ENCODE results near the gene SUMF1. TPM values are rescaled to one million over a fixed set of nuclear protein-coding genes. Genes with fewer than 3 reads are reported as not detected.

SUMF1 gene
- total RNA-seq, 2 donors from 2014 or later: 24.3 to 29.8 TPM

- DNase-seq (ENCODE audit: low spot score): no peak
- intact Hi-C loops (cut with DNase I): no loop called here
Observed at GRCh38 chr3:4501927-4502326, 34.9 kb upstream of the SUMF1 start.

GRCh38 chr3:4501437-4501836, 34.4 kb upstream of the SUMF1 start:
- intact Hi-C loops (cut with DNase I): no loop called here

GRCh38 chr3:4498446-4498845, 31.4 kb upstream of the SUMF1 start:
- intact Hi-C loops (cut with DNase I): loop anchor here in 1 of 2 donors (10.0 kb wide), 1 partner anchor 144 kb away; no protein-coding TSS in a partner anchor
- no peak for DNase-seq (ENCODE audit: low spot score)

More at GRCh38 chr3:4501437-4501836, 34.4 kb upstream of the SUMF1 start:
- DNase-seq (ENCODE audit: low spot score): no peak

- intact Hi-C loops (cut with DNase I): loop anchor here in 1 of 2 donors (10.0 kb wide), 1 partner anchor 143 kb away; no protein-coding TSS in a partner anchor
- DNase-seq (ENCODE audit: low spot score): no peak
Observed at GRCh38 chr3:4497843-4498324, 30.8 kb upstream of the SUMF1 start.

GRCh38 chr3:4497005-4497692, 30.1 kb upstream of the SUMF1 start:
- intact Hi-C loops (cut with DNase I): loop anchor here in 1 of 2 donors (10.0 kb wide), 1 partner anchor 142 kb away; no protein-coding TSS in a partner anchor
- DNase-seq (ENCODE audit: low spot score): no peak

- intact Hi-C loops (cut with DNase I): loop anchor here in 1 of 2 donors (10.0 kb wide), 1 partner anchor 141 kb away; no protein-coding TSS in a partner anchor
- DNase-seq (ENCODE audit: low spot score): no peak
Observed at GRCh38 chr3:4496087-4496452, 29.0 kb upstream of the SUMF1 start.

GRCh38 chr3:4495294-4496086, 28.4 kb upstream of the SUMF1 start:
- intact Hi-C loops (cut with DNase I): loop anchor here in 1 of 2 donors (10.0 kb wide), 1 partner anchor 141 kb away; no protein-coding TSS in a partner anchor
- DNase-seq (ENCODE audit: low spot score): no peak

- DNase-seq (ENCODE audit: low spot score): no peak
- intact Hi-C loops (cut with DNase I): loop anchor here in 1 of 2 donors (5.0 to 10.0 kb wide), 2 partner anchors 87 to 140 kb away; no protein-coding TSS in a partner anchor
Observed at GRCh38 chr3:4494895-4495264, 27.8 kb upstream of the SUMF1 start.

- intact Hi-C loops (cut with DNase I): loop anchor here in 1 of 2 donors (5.0 to 10.0 kb wide), 2 partner anchors 88 to 139 kb away; no protein-coding TSS in a partner anchor
- no peak for DNase-seq (ENCODE audit: low spot score)
Observed at GRCh38 chr3:4493941-4494894, 27.1 kb upstream of the SUMF1 start.

GRCh38 chr3:4493014-4493940, 26.2 kb upstream of the SUMF1 start, which contains the start of gene ITPR1:
Gene ITPR1 (plus strand): TSS chr3:4493348. CDS start chr3:4516492, 23,144 bp downstream.
- intact Hi-C loops (cut with DNase I): loop anchor here in 1 of 2 donors (5.0 to 10.0 kb wide), 2 partner anchors 89 to 138 kb away; no protein-coding TSS in a partner anchor
- DNase-seq (ENCODE audit: low spot score): peak; percentile 99

GRCh38 chr3:4492208-4493013, 25.3 kb upstream of the SUMF1 start:
- intact Hi-C loops (cut with DNase I): loop anchor here in 1 of 2 donors (5.0 to 10.0 kb wide), 2 partner anchors 90 to 138 kb away; no protein-coding TSS in a partner anchor
- DNase-seq (ENCODE audit: low spot score): peak; percentile 83

- intact Hi-C loops (cut with DNase I): loop anchor here in 1 of 2 donors (5.0 to 10.0 kb wide), 2 partner anchors 90 to 137 kb away; no protein-coding TSS in a partner anchor
- DNase-seq (ENCODE audit: low spot score): no peak
Observed at GRCh38 chr3:4491855-4492207, 24.8 kb upstream of the SUMF1 start.

- intact Hi-C loops (cut with DNase I): no loop called here
- no peak for DNase-seq (ENCODE audit: low spot score)
Observed at GRCh38 chr3:4478261-4478660, 11.2 kb upstream of the SUMF1 start.

- intact Hi-C loops (cut with DNase I): loop anchor here in 1 of 2 donors (1.0 kb wide), 1 partner anchor 45 kb away; no protein-coding TSS in a partner anchor
- DNase-seq (ENCODE audit: low spot score): no peak
Observed at GRCh38 chr3:4476496-4476895, 9.4 kb upstream of the SUMF1 start.

GRCh38 chr3:4475804-4476203, 8.7 kb upstream of the SUMF1 start:
- intact Hi-C loops (cut with DNase I): loop anchor here in 1 of 2 donors (1.0 kb wide), 1 partner anchor 45 kb away; no protein-coding TSS in a partner anchor
- DNase-seq (ENCODE audit: low spot score): no peak

GRCh38 chr3:4474683-4475490, 7.8 kb upstream of the SUMF1 start:
- DNase-seq (ENCODE audit: low spot score): no peak

More at GRCh38 chr3:4474683-4475490, 7.8 kb upstream of the SUMF1 start:
- intact Hi-C loops (cut with DNase I): no loop called here
